ENCODE data around the gene XRCC6.
"Not testable (repeated sequence)": the region's sequence is repeated elsewhere in the genome, so short reads cannot be mapped to it uniquely, and the experiment has no call there.

XRCC6 gene

GRCh38 chr22:41661088-41661487 is 40.0 kb downstream of the XRCC6 start:
- no peak for DNase-seq (ENCODE audit: low spot score)
- no peak overlapping the region for H3K4me3 ChIP-seq
- TF ChIP-seq CTCF (IDR thresholded peaks at IDR 0.05) = no peak
- H3K27ac ChIP-seq = no peak overlapping the region

GRCh38 chr22:41661713-41662112 is 40.6 kb downstream of the XRCC6 start:
- no peak overlapping the region for H3K27ac ChIP-seq
- DNase-seq (ENCODE audit: low spot score) = no peak
- H3K4me3 ChIP-seq = no peak overlapping the region
- no peak for TF ChIP-seq CTCF (IDR thresholded peaks at IDR 0.05)

GRCh38 chr22:41663594-41663993 is 42.5 kb downstream of the XRCC6 start:
- H3K27ac ChIP-seq; H3K4me3 ChIP-seq; DNase-seq (ENCODE audit: low spot score): not testable (repeated sequence)

- DNase-seq (ENCODE audit: low spot score) = no peak
- Histone ChIP-seq H3K4me3 (no peak overlapping the region), H3K27ac (no peak overlapping the region)
- no peak for TF ChIP-seq CTCF (IDR thresholded peaks at IDR 0.05)
These were observed 43.4 kb downstream of the XRCC6 start for GRCh38 chr22:41664490-41664889.

- no peak overlapping the region for H3K27ac ChIP-seq
- TF ChIP-seq CTCF (IDR thresholded peaks at IDR 0.05) = no peak
- DNase-seq (ENCODE audit: low spot score) = no peak
- H3K4me3 ChIP-seq = no peak overlapping the region
These were observed 43.9 kb downstream of the XRCC6 start for GRCh38 chr22:41664951-41665350.

- no peak for DNase-seq (ENCODE audit: low spot score)
- Histone ChIP-seq H3K4me3 (no peak overlapping the region), H3K27ac (no peak overlapping the region)
- TF ChIP-seq CTCF (IDR thresholded peaks at IDR 0.05) = no peak
These were observed 48.1 kb downstream of the XRCC6 start for GRCh38 chr22:41668971-41669911.

GRCh38 chr22:41672096-41672495 is 51.0 kb downstream of the XRCC6 start:
- not testable (repeated sequence) for H3K27ac ChIP-seq; H3K4me3 ChIP-seq; DNase-seq (ENCODE audit: low spot score)

- no peak for DNase-seq (ENCODE audit: low spot score)
- no peak for TF ChIP-seq CTCF (IDR thresholded peaks at IDR 0.05)
- H3K27ac ChIP-seq = peak overlapping the region in 1 of 2 donors; percentile 1
- H3K4me3 ChIP-seq = no peak overlapping the region
These were observed 51.9 kb downstream of the XRCC6 start for GRCh38 chr22:41672780-41673509.

All from coronary artery (tissue), 2 donors.